SK-N-MC (cell line): ENCODE results near the gene HLA-DQB1.

Experiments
- DNase-seq: peaks from one replicate; pipeline ENCODE4 v3.0.0-alpha.2; 2011; ENCODE audit warnings: low read depth, low spot score
- H3K27ac ChIP-seq: fragments of 200-600 bp; sonication (generic); 2 replicates; pipeline ENCODE4 v1.5.1; 2016; ENCODE audit warnings: mixed run types
- H3K36me3 ChIP-seq: fragments of 200-600 bp; sonication (generic); 2 replicates; pipeline ENCODE4 v1.6.1; 2017; ENCODE audit warnings: antibody characterized with exemption, low read length, mixed read lengths; ENCODE audit not compliant: insufficient read depth
- H3K4me3 ChIP-seq: fragments of 200-600 bp; sonication (generic); 2 replicates; pipeline ENCODE4 v1.5.1; 2016
- H3K9ac ChIP-seq: fragments of 200-600 bp; sonication (generic); 2 replicates; pipeline ENCODE4 v1.8.0; 2017; ENCODE audit warnings: mixed run types, mixed read lengths; ENCODE audit not compliant: insufficient read length
- H3K9me3 ChIP-seq: fragments of 200-600 bp; sonication (generic); 2 replicates; pipeline ENCODE4 v1.6.1; 2017; ENCODE audit warnings: low read depth, mild to moderate bottlenecking, antibody characterized with exemption, low read length, moderate library complexity, mixed read lengths
- EZH2 ChIP-seq: fragments of 200-600 bp; sonication (generic); IDR thresholded peaks from one replicate; pipeline ENCODE4 v1.6.1; 2017; ENCODE audit warnings: antibody characterized with exemption
- FOXP2 ChIP-seq: optimal IDR thresholded peaks from 2 replicates; pipeline ENCODE3; 2011; ENCODE audit warnings: mild to moderate bottlenecking, moderate library complexity; ENCODE audit not compliant: insufficient read depth; ENCODE audit errors: extremely low read length, control extremely low read depth
- POLR2AphosphoS5 ChIP-seq: IDR thresholded peaks from 2 replicates; pipeline ENCODE4 v1.6.1; 2012; ENCODE audit warnings: mild to moderate bottlenecking, low read depth, low read length, borderline replicate concordance

The HLA-DQB1 gene

DNA sequence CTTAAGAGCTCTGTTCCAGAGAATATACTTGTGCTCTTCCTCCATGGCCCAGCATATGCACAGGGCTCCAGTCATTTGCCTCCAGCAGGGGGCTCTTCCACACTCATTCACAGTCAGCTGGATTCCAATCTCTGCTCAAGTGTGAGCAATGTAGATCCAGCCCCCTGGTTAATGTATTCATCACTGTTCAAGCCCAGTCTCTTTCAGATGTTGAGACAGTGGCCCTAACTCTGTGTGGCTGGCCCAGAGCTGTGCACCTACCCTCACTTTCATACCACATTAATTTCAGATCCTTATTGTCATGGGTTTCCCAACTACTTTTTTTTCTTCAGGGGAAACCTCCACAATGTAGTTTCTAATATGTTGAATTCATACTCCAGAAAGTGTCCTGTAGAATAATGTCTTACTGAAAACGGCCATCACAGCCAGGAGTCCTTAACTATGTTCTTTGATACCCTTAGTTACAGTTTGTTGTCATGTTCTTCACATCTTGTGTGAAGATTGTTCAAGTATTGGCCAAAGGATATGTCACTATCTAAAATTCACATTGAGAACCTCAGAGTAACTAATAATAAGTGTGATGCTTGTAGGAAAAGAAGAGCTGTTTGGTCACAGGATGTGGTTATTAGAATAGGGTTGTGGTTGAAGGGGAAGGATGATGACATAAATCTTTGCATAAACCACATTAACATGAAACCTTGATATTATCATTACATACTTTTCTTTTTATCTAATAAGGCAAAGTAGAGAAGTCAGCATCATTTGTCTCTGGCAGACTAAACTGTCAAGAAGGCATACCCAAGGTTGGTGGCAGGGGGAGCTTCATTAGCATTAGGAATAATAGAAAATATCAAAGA, 43.7 kb downstream of the HLA-DQB1 start:
- TF ChIP-seq EZH2 (no peak), FOXP2 (no peak), POLR2AphosphoS5 (no peak)
- no peak overlapping the region for H3K9ac ChIP-seq
- no peaks in the 10 kb centered on the region for H3K9me3 ChIP-seq
- H3K27ac ChIP-seq, result no peak overlapping the region
- no peak overlapping the region for H3K4me3 ChIP-seq
- H3K36me3 ChIP-seq, result no peaks in the 10 kb centered on the region
- no peak for DNase-seq

DNA sequence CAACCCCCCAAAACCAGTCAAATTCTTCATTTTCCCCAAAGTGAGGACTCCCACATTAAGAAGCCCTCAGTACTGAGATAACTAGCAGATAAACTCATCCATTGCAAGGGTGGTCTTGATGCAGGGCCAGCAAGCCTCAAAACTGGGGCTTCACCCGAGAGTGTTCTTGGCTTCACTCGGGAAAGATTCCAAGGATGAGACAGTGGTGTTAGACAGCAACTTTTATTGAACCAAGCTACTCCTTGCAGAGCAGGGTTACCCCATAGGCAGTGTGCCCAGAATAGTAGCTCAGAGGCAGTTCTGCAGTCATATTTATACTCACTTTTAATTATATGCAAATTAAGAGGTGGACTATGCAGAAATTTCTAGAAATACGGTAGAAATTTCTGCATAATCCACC, 45.1 kb downstream of the HLA-DQB1 start:
- Histone ChIP-seq H3K27ac (no peak overlapping the region), H3K9me3 (no peaks in the 10 kb centered on the region), H3K36me3 (no peaks in the 10 kb centered on the region), H3K9ac (no peak overlapping the region), H3K4me3 (no peak overlapping the region)
- DNase-seq, result no peak
- TF ChIP-seq FOXP2, result no peak
- no peak for TF ChIP-seq POLR2AphosphoS5
- TF ChIP-seq EZH2, result no peak

DNA sequence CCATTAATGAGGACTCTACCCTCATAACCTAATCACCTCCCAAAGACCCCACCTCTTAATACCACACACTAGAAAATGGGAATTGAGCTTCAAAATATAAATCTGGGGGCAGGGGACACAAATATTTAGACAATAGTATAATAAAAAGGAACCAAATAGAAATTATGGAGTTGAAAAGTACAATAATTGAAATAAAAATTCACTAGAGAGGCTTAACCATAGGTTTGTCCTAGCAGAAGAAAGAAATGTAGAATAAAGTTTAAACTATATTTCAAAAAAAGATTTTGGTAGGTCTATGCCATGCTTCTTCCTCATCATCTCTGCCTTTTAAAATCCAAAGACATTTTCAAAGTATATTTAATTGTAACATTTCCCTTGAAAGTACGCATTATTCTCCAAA, 48.7 kb downstream of the HLA-DQB1 start:
- no peak for DNase-seq
- no peak overlapping the region for H3K4me3 ChIP-seq
- H3K36me3 ChIP-seq, result no peaks in the 10 kb centered on the region
- no peak for TF ChIP-seq FOXP2
- TF ChIP-seq POLR2AphosphoS5, result no peak
- TF ChIP-seq EZH2, result no peak
- H3K9me3 ChIP-seq, result no peaks in the 10 kb centered on the region
- H3K27ac ChIP-seq, result no peak overlapping the region
- no peak overlapping the region for H3K9ac ChIP-seq

DNA sequence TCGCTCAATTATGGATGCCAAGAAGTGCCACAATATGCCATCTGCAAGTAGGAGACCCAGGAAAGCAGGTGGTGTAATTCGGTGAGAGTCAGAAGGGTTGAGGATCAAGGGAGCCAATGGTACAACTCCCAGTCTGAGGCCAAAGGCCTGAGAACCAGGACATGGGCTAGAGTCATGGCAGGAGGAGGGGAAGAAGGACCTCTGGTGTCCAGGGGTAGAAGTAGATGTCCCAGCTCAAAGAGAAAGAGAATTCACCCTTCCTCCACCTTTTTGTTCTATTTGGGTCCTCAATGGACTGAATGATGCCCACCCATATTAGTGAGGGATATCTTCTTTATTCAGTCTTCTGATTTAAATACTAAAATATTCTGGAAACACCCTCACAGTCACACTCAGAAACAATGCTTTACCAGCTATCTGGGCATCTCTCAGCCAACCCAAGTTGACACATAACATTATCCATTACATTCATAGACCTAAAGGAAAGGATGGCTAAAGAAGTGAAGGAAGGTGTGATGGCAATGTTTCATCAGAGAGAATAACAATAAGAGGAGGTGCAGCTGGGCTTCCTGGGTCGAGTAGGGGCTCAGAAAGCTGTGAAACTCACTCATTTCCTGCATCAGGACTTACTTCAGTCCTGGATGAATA, 50.4 kb downstream of the HLA-DQB1 start:
- H3K36me3 ChIP-seq, result no peaks in the 10 kb centered on the region
- DNase-seq, result no peak
- H3K9me3 ChIP-seq, result no peaks in the 10 kb centered on the region
- no peak overlapping the region for H3K9ac ChIP-seq
- no peak overlapping the region for H3K4me3 ChIP-seq
- H3K27ac ChIP-seq, result no peak overlapping the region
- no peak for TF ChIP-seq FOXP2
- no peak for TF ChIP-seq POLR2AphosphoS5

DNA sequence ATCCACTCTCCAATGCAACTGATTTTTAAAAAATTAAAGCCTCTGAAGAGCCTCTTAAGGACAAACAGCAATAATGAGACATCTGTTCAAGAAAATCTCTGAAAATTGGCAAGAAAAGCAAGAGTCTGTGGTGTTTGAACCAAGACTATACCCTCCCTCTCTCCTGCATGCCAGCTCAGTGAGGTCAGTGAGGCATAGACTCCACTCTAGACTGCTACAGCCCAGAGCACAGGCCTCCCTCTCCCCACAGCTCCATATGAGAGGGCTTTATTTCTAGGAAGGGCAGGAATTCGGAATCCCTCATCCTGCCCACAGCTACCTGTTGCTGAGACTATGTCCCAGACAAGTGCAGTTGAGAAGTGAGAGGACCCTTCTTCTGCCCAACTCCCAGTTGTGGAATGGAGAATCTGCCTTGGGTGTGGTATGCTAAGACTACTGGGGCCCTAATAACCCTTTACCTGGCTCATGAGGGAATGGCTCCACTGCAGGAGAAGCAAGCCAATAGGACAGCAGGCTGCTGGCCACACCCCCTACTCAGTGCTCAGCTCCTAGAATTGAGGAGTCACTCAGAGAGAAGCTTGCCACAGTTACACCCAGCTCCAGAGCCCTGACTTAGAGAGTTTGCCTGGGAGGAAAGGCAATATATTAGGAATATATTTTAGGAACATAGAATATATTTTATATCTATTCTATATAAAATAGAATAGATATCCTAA, 51.9 kb downstream of the HLA-DQB1 start:
- Histone ChIP-seq H3K36me3 (no peaks in the 10 kb centered on the region), H3K9ac (no peak overlapping the region), H3K27ac (no peak overlapping the region), H3K9me3 (no peaks in the 10 kb centered on the region), H3K4me3 (no peak overlapping the region)
- DNase-seq, result no peak
- TF ChIP-seq POLR2AphosphoS5 (no peak), FOXP2 (no peak), EZH2 (no peak)

DNA sequence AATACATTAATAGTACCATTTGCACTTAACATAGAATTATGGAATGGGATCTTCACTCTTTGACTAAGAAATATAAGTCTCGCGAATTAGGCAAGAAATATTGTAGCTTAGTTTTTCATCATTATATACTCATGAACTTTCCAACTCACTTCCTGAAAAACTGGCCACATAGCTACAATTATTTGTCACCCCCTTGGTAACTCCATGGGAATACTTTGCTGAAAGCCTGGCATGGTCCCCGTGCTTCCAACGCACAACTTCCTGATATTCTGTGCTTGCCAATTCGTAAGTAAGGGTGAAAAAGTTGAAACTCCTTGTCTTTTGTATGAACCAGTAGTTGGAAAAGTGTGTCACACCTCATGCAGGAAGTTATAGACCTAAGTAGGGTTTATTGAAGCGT, 53.0 kb downstream of the HLA-DQB1 start:
- Histone ChIP-seq H3K36me3 (no peaks in the 10 kb centered on the region), H3K9ac (no peak overlapping the region), H3K9me3 (no peaks in the 10 kb centered on the region), H3K27ac (no peak overlapping the region), H3K4me3 (no peak overlapping the region)
- no peak for DNase-seq
- TF ChIP-seq POLR2AphosphoS5 (no peak), FOXP2 (no peak), EZH2 (no peak)

DNA sequence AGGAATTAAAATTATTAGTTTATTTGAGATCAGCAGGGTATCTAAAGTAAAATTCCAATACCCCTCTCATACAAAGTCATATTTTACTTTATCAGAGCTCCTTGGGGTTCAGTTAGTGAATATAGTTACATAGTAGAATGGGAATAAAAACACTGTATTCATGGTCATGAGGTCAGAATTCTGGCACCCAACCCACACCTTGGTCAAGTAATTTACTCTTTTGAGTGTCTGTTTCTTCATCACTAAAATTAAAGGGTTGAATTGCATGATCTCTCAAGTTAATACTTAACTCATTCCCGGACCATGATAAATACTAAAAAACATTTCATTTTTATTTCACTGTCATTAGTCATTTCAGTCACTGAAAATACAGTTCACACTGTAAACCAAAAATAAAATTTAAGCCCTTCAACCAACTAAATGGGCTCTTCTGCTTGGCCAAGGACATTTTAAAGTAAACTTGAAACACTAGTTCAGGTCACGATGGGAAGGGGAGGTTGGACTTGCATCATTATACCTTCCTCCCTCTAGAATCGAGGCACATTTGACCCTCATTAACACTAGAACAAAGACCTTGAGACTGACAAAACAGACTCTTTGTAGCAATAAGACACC, 55.7 kb downstream of the HLA-DQB1 start:
- TF ChIP-seq POLR2AphosphoS5 (no peak), FOXP2 (no peak), EZH2 (no peak)
- DNase-seq, result no peak
- Histone ChIP-seq H3K9ac (no peak overlapping the region), H3K27ac (no peak overlapping the region), H3K9me3 (no peaks in the 10 kb centered on the region), H3K4me3 (no peak overlapping the region), H3K36me3 (no peaks in the 10 kb centered on the region)
